ENCODE measurements around the gene RAB28.

The RAB28 gene

DNA sequence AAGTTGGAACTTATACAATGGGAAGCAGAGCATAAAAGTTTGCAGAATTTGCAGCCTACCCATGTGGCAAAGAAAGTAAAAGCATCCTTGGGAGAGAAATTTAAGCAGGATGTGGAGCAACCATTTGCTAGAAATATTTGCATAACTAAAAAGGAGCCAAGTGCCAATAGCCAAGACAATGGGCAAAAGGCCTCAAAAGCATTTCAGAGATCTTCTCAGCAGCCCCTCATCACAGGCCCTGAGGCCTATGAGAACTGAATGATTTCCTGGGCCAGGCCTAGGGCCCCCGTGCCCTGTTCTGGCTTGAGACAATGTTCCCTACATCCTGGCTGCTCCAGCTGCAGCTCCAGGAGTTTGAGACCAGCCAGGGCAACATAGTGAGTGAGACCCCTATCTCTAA, 25.3 kb upstream of the RAB28 start:
- DNase-seq (ENCODE audit: low read depth): no peak

DNA sequence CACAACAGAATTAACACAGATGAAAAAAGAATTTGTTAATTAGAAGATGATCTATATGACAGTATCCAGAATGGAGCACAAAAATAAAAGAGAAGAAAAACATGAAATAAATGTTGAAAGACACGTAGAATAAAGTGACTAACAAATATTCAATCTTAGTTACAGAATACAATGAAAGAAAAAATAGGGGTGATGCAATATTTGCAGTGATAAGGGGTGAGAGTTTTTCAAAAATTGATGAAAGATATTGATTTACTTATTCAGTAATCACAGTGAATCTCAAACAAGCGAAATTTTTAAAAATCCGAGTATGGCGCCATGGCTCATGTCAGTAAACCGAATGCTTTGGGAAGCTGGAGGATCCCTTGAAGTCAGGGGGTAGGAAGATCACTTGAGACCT, 20.2 kb upstream of the RAB28 start:
- DNase-seq (ENCODE audit: low read depth): no peak

DNA sequence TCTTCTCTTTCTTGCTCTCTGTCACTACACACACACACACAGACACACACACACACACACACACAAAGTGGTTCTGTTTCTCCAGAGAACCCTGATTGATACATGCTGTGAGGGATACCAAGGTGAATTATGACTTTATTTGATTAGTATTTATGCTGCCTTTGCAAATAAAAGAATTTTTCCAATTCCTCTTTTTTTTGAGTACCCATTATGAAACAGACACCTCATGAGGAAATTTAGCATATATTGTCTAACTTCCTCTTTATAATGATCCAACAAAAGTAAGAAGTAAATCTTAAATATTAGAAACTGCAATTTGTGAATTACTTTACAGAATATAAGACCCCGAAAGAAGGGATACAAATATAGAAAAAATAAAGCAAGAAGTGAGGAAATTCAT, 14.3 kb upstream of the RAB28 start:
- DNase-seq (ENCODE audit: low read depth): no peak

DNA sequence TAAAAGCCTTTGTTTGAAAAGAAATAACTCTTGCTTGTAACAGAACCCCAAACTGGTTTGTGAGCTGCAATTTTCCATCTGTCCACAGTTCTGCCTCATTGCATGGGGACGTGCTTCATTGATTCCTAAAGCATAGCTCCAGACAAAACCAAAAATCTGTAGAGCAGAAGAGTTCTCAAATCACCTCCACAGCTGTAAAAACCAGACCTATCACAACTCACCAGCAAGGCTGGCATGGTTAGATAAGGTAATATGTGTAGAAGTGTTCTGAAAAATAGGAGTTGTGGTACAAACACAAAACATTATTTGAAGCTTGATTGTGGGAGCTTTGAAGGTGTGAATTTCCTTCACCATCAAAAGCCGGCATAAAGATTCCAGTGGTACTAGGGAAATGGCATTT, 12.5 kb upstream of the RAB28 start:
- no peak for DNase-seq (ENCODE audit: low read depth)

DNA sequence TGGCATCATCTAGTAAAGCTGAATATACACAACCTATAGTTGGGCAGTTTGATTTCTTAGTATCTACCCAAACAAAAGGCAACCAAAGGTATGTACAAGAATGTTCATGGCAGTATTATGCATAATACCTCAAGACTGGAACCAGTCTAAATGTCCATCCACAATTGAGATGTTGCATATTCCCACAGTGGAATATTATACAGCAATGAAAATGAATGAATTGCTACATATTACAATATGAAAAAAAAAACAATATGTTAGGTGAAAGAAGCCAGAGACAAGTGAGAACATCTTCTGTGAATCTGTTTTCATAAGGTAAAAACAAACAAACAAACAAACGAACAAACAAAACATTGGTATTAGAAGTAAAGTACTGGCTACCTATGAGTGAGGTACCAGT, 11.6 kb upstream of the RAB28 start:
- no peak for DNase-seq (ENCODE audit: low read depth)

DNA sequence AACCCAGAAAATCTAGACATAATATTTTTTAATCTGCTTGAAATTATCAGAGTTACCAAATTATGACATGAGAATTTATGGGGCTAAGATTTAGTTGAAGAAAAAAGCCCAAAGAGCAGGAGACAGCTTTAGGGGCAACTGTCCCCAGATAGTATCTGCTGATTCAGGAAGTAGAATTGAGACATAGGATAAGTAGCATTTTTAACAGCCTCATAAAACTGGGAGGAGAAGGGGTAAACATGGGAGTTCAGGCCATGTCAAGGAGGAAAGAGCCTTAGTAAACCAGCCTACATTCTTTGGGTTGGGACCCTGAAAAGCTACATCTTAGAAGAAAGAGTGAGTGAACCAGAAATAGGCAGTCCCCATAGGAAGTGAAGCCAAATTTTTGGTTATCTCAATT, 9.7 kb upstream of the RAB28 start:
- no peak for DNase-seq (ENCODE audit: low read depth)

DNA sequence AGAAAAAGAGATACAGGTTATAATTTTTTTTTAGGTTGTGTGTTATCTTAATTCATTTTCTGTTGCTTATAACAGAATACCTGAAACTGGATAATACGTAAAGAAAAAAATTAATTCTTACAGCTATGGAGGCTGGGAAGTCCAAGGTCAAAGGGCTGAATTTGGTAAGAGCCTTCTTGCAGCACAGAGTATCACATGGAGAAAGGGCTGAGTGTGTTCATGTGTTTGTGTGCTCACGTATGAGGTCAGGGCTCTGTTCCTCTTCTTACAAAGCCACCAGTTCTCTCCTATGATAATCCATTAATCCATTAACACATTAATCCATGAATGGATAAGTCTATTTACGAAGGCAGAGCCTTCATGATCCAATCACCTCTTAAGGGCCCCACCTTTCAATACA, 8.6 kb upstream of the RAB28 start:
- DNase-seq (ENCODE audit: low read depth): no peak

DNA sequence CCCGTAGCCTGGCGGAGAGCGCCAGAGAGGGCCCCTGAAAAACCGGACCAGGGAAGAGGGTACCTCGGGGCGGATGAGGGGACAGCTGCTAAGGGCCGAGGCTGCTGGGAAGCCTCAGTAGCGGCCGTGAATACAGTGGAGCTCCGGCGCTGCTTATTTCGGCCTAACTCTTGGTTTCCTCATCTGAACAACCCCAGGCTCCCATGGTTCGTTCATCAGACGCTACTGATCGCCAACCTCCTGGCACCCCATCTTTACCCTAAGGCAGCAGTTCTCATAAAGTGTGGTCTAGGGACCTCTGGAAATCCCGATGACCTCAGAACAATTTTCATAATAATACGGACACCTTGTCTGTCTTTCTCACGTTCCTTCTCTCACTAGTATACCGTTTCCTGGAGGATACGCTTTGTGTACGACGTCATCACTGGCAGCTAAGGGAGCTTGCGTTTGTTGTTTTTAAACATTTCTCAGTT, 645 bp upstream of the RAB28 start:
- DNase-seq (ENCODE audit: low read depth): peak; percentile 6

DNA sequence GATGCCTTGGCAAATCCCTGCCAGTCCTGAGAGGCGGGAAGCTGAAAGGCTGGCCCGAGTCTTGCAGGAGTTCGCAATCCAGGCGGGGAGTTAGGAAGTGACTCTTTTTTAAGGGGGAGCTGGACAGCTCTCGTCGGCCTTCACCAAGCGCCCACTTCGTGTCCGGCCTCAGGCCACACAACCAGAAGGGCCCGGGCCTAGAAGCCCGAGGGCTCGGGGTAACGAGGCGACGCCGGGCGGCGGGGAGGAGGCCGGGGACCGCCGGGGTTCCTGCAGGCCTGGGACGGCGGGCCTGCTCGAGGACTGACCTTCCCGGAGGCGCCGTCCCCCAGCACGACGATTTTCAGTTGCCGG, 395 bp downstream of the RAB28 start:
- peak; percentile 49 for DNase-seq (ENCODE audit: low read depth)

DNA sequence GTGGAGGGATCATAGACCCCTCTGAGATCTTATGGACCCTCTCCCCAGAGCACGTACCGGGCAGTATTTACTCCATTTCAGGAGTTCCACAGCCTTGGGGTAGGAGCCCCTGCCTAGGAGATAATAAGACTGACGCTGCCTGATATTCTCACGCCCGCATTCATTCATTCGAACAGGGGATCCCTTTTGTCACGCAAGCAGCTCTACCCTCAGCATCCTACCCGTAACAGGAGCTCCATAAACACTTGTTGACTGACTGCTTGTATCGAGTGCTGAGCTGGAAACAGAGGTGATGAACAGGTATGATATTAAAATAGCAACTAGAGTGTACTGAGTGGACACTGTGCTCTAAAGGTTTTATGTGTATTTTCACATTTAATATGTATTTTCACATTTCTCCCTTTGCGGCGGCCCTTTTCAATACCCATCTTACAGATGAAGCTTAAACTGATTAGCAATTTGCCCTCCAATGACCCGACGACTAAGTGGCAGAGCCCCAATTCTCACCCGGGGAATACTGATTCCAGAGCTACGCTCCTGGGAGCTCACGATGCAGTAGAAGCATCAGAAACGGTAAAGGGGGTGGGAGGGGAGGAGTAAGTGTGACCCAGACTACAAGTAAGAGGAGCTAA, 888 bp downstream of the RAB28 start:
- no peak for DNase-seq (ENCODE audit: low read depth)

DNA sequence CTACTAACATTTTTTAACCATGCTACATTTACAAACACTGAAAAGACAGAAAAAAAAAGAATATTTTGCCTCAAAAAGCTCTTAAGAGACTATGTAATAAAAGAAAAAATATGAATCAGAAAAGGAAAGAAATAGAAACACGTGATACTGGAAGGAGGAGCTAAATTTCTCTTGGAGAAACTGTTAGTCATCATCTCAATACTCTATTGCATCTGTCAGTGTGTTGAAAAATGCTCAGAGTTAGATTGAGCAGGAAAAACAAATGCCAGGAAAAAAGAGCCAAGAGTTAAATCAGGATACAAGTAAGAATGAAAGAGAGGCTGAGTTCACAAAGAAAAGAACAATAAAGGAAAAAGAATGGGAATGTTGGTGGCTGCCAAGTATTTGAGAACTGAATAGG, 2.6 kb downstream of the RAB28 start:
- peak; percentile 1 for DNase-seq (ENCODE audit: low read depth)

DNA sequence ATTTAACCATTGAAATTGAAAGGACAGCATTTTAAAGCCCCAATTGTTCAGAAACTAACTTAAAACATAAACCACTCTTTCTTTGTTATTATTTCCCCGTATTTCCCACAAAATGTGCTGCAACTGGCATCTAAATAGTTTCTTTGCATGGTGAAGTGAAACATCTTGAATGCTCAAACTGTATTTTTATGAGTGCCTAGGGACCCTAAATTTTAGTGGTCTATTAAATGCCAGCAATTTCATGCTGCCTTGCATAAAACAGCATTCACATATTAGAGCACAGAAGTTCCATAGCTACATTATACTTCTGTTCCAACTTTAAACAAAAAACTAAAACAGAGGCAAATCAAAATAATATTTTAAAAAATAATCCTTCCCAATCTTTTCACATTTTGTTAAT, 5.4 kb downstream of the RAB28 start:
- no peak for DNase-seq (ENCODE audit: low read depth)

DNA sequence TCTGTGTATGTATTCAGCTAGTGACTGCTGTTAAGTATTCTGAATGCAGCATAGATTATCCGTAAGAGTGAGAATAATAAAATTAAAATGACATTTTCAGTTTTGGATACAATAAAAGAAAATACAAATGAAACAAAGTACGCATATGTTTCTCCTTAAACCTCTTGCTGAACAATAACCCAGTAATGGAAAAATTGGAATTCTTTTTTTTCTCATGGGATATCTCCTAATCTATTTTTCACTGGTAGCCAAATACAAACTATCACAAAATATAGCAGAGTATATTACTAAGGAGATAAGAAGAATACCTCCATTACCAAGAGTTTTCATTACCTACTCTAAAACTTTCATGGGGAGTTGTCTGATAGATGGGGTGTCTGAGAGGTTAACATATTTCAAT, 6.0 kb downstream of the RAB28 start:
- no peak for DNase-seq (ENCODE audit: low read depth)

DNA sequence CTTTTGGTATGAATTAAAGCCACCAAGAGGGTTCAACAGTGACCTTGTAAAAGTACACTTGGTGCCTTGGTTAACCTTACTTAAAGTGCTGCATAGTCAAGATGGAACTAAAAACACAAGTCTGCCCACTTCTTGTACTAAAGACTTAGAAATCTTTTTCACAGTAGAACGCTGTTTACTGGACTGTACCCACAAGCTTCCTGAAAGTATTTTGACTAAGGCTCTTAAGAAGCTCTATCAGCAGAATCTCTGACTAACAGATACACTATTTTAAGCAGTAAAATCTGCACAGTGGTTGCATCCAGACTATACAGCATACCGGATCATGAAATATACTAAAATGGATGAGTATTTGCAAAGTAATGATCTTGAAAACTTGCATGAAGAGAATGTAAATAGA, 7.2 kb downstream of the RAB28 start:
- peak; percentile 6 for DNase-seq (ENCODE audit: low read depth)

DNA sequence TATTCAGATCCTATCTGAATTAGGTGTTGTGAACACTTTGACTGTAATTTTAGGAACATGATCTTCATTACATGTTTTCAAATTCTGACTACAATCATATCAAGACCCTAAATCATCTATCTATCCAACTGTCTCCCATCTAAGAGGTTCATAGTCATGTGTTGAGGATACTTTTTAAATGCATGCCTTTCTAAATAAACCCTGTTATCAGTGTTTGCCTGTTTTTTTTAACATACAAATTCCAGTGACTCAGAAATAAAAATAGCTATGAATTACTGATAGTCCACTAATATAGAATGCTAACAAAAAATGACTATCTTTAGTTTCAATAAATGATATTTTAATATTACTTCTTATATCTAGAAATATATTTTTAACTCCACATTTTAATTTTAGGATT, 8.0 kb downstream of the RAB28 start:
- no peak for DNase-seq (ENCODE audit: low read depth)

DNA sequence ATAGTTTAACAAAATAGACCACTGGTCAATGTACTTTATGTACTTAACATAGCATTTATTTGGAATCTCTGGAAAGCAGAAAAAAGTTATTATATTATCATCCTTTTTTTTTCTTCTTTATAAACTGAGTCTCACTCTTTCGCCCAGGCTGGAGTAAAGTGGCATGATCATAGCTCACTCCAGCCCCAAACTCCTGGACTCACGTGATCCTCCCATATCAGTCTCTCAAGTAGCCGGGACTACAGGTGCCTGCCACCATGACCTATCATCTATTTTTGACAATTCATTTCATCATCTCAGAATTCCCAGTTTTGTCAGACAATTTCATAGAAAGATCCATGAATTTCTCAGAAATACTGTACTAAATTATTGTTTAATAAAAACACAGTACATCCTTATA, 12.7 kb downstream of the RAB28 start:
- no peak for DNase-seq (ENCODE audit: low read depth)

DNA sequence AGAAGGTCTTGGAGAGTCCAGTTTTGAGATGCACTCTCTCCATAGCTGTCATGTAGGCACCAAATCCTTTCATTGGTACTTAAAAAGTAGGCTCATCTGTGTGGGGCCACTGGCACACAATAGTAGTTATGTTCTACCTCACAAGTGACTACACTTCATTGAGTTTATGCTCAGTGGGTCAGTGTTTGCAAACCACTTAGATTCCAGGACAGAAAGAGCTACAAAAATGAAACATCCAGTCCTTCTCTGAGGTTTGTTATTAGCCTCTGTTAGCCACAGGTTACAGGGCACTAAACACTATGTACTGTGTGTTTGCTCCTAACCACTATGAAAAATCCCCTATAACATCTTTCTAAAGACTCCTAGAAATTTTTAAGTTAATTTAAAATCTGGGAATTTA, 13.8 kb downstream of the RAB28 start:
- DNase-seq (ENCODE audit: low read depth): no peak

DNA sequence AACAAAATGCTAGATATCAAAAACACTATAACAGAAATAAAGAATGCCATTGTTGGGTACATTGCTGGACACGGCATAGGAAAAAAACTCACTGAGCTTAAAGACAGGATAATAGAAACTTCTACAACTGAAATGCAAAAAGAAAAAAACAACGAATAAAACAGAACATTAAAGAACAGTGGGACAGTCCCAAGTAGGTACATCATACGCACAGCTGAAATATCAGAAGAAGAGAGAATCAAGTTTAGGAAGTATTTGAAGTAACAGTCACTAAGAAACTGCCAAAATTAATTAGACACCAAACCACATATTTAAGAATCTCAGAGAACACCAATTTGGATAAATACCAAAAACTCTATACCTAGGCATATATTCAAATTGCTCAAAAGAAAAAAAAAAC, 19.2 kb downstream of the RAB28 start:
- DNase-seq (ENCODE audit: low read depth): no peak

DNA sequence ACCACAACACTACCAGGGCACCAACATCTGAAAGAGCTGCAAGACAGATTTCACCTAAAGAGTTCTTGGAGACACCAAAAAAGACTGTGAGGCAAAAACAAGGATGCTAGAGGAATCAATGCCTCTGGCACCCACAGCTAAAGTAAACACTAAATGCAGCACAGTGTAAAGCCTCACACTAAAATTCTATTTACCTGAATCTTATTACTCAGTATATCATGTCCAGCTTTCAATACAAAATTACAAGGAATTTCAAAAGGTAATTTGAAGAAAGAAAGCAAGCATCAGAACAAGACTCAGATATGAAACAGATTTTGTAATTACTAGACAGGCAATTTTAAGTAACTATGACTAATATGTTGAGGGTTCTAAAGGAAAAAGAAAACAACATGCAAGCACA, 19.6 kb downstream of the RAB28 start:
- no peak for DNase-seq (ENCODE audit: low read depth)

DNA sequence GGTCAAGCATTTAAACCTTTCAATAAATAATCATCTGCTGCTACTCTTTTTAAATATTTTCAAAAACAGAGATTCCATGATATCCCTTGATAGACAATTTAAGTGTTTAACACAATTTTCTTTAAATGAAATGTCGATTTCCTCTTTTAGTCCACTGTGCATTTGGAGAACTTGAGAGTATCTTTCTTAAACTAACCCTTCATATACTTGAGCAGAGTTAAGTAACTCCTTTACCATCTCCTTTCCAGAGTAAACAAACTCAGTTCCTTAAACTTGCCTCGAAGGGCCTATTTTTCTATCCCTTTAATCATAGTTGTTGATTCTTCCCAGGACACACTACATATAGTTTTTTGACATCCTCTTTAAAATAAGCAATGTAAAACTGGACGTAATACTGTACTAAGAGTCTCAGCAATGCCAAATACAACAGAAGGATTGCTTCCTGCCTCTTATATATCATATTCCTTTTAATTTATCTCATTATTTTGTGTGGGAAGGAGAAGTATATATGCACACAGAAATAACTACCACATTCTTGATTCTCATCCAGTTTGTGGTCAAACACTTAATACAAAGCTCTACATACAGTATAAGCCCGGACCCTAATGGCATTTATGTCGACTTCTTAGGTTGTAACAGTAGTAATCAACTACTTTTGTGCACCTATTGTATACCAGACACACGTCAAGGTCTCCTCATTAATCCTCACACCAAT, 22.8 kb downstream of the RAB28 start:
- no peak for DNase-seq (ENCODE audit: low read depth)

DNA sequence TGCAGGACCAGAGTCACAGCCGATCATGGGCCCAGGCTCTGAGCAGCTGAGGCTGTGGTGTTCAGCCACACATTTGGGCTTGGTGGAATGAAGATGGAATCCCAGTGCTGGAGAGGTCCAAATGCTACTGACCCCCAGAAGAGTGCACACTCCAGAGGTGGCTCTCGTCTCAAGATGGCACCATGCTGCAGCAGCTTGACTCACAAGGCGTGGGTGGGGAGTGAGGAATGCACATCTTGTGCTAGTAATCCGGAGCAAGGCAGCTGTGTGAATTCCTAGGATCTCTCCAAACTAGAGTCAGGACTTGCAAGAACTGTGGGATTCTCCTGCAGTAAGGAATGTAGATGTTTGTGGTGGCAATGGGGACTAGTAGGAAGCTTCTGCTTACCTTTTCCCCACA, 28.7 kb downstream of the RAB28 start:
- DNase-seq (ENCODE audit: low read depth): no peak

DNA sequence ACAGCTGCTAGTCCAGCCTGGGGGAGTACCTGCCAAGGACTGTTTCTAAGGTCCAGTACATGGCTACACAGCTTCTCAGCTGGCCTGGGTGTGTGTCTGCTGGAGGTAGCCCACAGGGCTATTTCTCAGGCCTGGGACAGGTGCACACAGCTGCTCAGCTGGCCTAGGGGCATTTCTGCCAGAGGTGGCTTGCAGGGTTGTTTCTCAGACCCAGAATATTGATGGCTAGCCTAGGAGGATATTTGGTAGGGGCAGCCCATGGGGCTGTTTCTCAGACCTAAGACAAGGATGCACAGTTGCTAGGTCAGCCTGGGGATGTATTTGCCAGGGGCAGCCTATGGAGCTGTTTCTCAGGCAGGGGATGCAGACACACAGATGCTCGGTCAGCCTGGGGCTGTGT, 29.4 kb downstream of the RAB28 start:
- no peak for DNase-seq (ENCODE audit: low read depth)

DNA sequence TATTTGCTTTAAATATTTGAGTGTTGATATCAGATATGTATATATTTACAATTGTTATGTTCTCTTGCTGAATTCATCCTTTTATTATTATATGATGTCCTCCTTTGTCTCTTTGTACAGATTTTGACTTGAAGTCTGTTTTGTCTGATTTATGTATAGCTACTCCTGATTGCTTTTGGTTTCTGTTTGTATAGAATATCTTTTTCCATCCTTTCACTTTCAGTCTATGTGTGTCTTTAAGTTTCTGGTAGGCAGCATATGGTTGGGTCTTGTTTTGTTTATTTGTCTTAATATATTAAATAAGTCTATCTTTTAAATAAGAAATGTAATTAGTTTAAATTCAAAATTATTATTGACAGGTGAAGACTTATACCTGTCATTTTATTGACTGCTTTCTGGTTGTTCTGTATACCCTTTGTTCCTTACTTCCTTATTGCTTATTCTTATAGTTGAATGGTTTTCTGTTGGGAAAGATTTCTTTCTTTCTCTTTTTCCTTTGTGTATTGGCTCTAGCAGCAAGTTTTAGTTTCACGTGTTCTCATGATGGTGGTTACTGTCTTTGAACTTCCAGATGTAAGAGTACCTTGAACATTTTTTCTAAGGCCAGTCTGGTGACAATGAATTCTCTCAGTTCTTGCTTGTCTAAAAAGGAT, 31.1 kb downstream of the RAB28 start:
- no peak for DNase-seq (ENCODE audit: low read depth)

DNA sequence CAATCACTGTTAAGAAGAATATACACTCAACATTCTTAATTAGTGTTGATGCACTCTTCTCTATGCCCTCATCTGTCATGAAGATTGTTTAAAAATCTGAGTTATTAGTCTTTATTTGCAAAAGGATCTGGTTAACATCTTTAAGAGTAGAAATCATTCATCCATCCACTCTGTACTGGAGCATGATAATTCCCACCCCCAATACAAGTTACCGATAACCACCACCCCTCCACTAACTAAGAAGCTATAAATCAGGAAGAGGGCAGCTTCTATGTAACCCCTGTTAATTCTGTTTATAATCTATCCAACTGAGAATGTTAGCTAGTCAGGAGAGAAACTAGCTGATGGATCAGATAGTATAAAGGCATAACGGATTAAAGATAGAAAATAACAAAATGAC, 34.5 kb downstream of the RAB28 start:
- no peak for DNase-seq (ENCODE audit: low read depth)
